Measurements from ENCODE around the gene FAM13A.

- TF ChIP-seq, protein P1, sequence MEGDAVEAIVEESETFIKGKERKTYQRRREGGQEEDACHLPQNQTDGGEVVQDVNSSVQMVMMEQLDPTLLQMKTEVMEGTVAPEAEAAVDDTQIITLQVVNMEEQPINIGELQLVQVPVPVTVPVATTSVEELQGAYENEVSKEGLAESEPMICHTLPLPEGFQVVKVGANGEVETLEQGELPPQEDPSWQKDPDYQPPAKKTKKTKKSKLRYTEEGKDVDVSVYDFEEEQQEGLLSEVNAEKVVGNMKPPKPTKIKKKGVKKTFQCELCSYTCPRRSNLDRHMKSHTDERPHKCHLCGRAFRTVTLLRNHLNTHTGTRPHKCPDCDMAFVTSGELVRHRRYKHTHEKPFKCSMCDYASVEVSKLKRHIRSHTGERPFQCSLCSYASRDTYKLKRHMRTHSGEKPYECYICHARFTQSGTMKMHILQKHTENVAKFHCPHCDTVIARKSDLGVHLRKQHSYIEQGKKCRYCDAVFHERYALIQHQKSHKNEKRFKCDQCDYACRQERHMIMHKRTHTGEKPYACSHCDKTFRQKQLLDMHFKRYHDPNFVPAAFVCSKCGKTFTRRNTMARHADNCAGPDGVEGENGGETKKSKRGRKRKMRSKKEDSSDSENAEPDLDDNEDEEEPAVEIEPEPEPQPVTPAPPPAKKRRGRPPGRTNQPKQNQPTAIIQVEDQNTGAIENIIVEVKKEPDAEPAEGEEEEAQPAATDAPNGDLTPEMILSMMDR (IDR thresholded peaks at IDR 0.05), result no peak
- no peak for TF ChIP-seq POLR2A (IDR thresholded peaks at IDR 0.05)
Observed at GRCh38 chr4:88866862-88867550, 190.0 kb downstream of the FAM13A start.
